ENCODE results near the gene ANKRD11.

The ANKRD11 gene

GRCh38 chr16:89315791-89316581 lies 174.4 kb downstream of the ANKRD11 start:
- peak overlapping the region; percentile 8 for H3K27ac ChIP-seq
- H3K4me3 ChIP-seq (ENCODE audit: low read depth, low read length): no peak overlapping the region
- no peaks in the 10 kb centered on the region for H3K27me3 ChIP-seq (ENCODE audit: control insufficient read depth, insufficient read depth, low read length)
- H3K9ac ChIP-seq: no peak overlapping the region
- H2AFZ ChIP-seq: no peak overlapping the region
- H3K4me1 ChIP-seq: peaks cover 15% of the 10 kb centered on the region
- no peaks in the 10 kb centered on the region for H3K36me3 ChIP-seq (ENCODE audit: control insufficient read depth, insufficient read depth, low read length)
- peaks cover 80% of the 10 kb centered on the region for H3K79me2 ChIP-seq
- no peak for TF ChIP-seq CTCF (IDR thresholded peaks at IDR 0.05)
- H3K4me2 ChIP-seq (ENCODE audit: low read length): no peak overlapping the region
- H3K9me3 ChIP-seq (ENCODE audit: control insufficient read depth, low read length): no peaks in the 10 kb centered on the region

GRCh38 chr16:89315271-89315670 lies 175.1 kb downstream of the ANKRD11 start:
- Histone ChIP-seq H2AFZ (no peak overlapping the region), H3K9me3 (ENCODE audit: control insufficient read depth, low read length) (no peaks in the 10 kb centered on the region), H3K27me3 (ENCODE audit: control insufficient read depth, insufficient read depth, low read length) (no peaks in the 10 kb centered on the region), H3K9ac (no peak overlapping the region), H3K36me3 (ENCODE audit: control insufficient read depth, insufficient read depth, low read length) (no peaks in the 10 kb centered on the region), H3K4me1 (peaks cover 12% of the 10 kb centered on the region), H3K4me3 (ENCODE audit: low read depth, low read length) (no peak overlapping the region), H3K27ac (no peak overlapping the region), H3K4me2 (ENCODE audit: low read length) (no peak overlapping the region), H3K79me2 (peaks cover 74% of the 10 kb centered on the region)
- no peak for TF ChIP-seq CTCF (IDR thresholded peaks at IDR 0.05)

GRCh38 chr16:89314854-89315253 lies 175.5 kb downstream of the ANKRD11 start:
- TF ChIP-seq CTCF (IDR thresholded peaks at IDR 0.05): no peak
- H3K79me2 ChIP-seq: peaks cover 74% of the 10 kb centered on the region
- no peaks in the 10 kb centered on the region for H3K9me3 ChIP-seq (ENCODE audit: control insufficient read depth, low read length)
- peaks cover 10% of the 10 kb centered on the region for H3K4me1 ChIP-seq
- no peak overlapping the region for H3K9ac ChIP-seq
- no peaks in the 10 kb centered on the region for H3K27me3 ChIP-seq (ENCODE audit: control insufficient read depth, insufficient read depth, low read length)
- no peak overlapping the region for H3K4me3 ChIP-seq (ENCODE audit: low read depth, low read length)
- H3K27ac ChIP-seq: no peak overlapping the region
- H3K36me3 ChIP-seq (ENCODE audit: control insufficient read depth, insufficient read depth, low read length): no peaks in the 10 kb centered on the region
- H2AFZ ChIP-seq: no peak overlapping the region
- no peak overlapping the region for H3K4me2 ChIP-seq (ENCODE audit: low read length)

- Histone ChIP-seq H3K9ac (no peak overlapping the region), H3K36me3 (ENCODE audit: control insufficient read depth, insufficient read depth, low read length) (no peaks in the 10 kb centered on the region), H3K27me3 (ENCODE audit: control insufficient read depth, insufficient read depth, low read length) (no peaks in the 10 kb centered on the region), H3K4me3 (ENCODE audit: low read depth, low read length) (no peak overlapping the region), H2AFZ (no peak overlapping the region), H3K4me2 (ENCODE audit: low read length) (no peak overlapping the region), H3K27ac (peak overlapping the region; percentile 39), H3K79me2 (peaks cover 74% of the 10 kb centered on the region), H3K9me3 (ENCODE audit: control insufficient read depth, low read length) (no peaks in the 10 kb centered on the region), H3K4me1 (peaks cover 8% of the 10 kb centered on the region)
- no peak for TF ChIP-seq CTCF (IDR thresholded peaks at IDR 0.05)
Observed at GRCh38 chr16:89314357-89314756, 176.0 kb downstream of the ANKRD11 start.

GRCh38 chr16:89313583-89313982 lies 176.8 kb downstream of the ANKRD11 start:
- Histone ChIP-seq H3K36me3 (ENCODE audit: control insufficient read depth, insufficient read depth, low read length) (no peaks in the 10 kb centered on the region), H2AFZ (no peak overlapping the region), H3K4me3 (ENCODE audit: low read depth, low read length) (no peak overlapping the region), H3K79me2 (peaks cover 74% of the 10 kb centered on the region), H3K4me2 (ENCODE audit: low read length) (no peak overlapping the region), H3K4me1 (peaks cover 8% of the 10 kb centered on the region), H3K9me3 (ENCODE audit: control insufficient read depth, low read length) (no peaks in the 10 kb centered on the region), H3K27me3 (ENCODE audit: control insufficient read depth, insufficient read depth, low read length) (no peaks in the 10 kb centered on the region), H3K9ac (no peak overlapping the region), H3K27ac (no peak overlapping the region)
- no peak for TF ChIP-seq CTCF (IDR thresholded peaks at IDR 0.05)

All from parathyroid adenoma (tissue), 2 donors.